ENCODE results near the gene NXPH4.

NXPH4 gene

DNA sequence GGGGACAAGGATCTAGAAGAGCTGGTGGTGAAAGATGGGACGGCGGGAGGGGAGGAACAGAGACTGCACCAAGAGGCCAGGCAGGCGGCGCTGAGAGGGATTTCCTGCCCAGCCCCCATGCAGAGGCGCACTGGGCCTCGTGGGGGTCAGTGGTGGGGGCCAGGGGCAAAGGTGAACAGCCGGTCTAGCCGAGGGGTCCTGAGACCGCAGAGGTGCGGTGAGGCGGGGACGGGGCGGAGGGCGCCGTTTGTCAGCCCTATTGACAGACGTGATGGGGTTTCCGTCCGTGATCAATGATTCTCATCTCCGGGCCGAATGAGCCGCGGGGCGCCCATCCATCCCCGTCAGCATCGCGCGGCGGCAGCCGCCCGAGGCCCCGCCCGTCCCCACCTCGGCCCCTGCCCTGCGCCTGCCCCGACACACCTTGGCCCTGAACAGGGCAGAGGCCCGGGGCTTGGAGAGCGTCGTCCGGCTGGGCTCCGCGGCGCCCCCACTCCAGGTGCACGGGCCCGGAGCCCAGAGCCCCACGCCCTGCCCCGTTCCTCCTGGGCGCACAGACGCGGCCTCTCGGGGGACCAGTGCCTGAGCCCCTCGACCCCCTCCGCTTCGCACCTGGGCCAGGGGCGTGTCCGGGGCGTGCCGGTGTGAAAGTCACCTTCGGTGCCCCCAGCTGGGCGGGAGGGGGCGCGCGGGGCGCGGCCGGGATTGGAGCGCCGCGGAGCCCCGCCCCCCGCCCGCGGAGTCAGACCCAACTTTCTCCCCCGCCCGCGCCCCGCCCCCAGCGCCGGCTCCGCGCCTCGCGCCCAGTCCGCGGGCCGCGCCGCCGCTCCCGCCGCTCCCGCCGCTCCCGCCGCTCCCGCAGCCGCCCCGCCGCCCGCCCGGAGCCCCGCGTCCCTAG is at the start of gene NXPH4:
TSS of gene NXPH4 (plus strand) at position 781 of the 898 bp plus-strand sequence. CDS start 176 bp downstream, outside the sequence.
- peaks cover 17% of the 10 kb centered on the region for H3K4me1 ChIP-seq (ENCODE audit: control insufficient read depth, insufficient read depth, low read length)
- H3K27me3 ChIP-seq (ENCODE audit: control insufficient read depth, insufficient read depth, low read length), result peaks cover 70% of the 10 kb centered on the region

DNA sequence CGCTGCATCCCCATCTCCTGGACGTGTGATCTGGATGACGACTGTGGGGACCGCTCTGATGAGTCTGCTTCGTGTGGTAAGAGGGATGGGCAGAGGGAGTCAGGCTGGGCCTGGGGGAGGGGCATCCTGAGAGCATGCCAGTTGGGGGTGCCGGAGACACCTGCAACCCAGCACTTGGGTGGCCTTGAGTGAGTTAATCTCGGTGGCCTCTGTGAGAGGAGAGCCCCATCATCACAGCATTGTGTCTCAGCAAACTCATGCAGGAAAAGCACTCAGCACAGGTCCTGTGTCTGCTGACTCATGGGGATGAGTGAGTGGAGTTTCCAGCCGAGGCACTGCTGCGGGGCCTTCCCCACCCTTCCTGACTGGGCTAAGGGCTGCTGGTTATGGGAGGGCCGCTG is 49.6 kb upstream of the NXPH4 start:
- Histone ChIP-seq H3K36me3 (ENCODE audit: control insufficient read depth, insufficient read depth, low read length) (peaks cover 68% of the 10 kb centered on the region), H3K4me1 (ENCODE audit: control insufficient read depth, insufficient read depth, low read length) (no peaks in the 10 kb centered on the region), H3K4me3 (ENCODE audit: low read depth, low read length) (no peak overlapping the region), H3K9ac (ENCODE audit: low read depth, low read length) (no peak overlapping the region), H3K9me3 (ENCODE audit: control insufficient read depth, insufficient read depth, low read length) (no peaks in the 10 kb centered on the region), H3K27me3 (ENCODE audit: control insufficient read depth, insufficient read depth, low read length) (no peaks in the 10 kb centered on the region)

More for the DNA sequence above, at the start of gene NXPH4:
- H3K36me3 ChIP-seq (ENCODE audit: control insufficient read depth, insufficient read depth, low read length), result peaks cover 14% of the 10 kb centered on the region
- H3K9me3 ChIP-seq (ENCODE audit: control insufficient read depth, insufficient read depth, low read length), result no peaks in the 10 kb centered on the region
- H3K9ac ChIP-seq (ENCODE audit: low read depth, low read length), result no peak within 1 kb of the TSS
- peak within 1 kb of the TSS; percentile 50 for H3K4me3 ChIP-seq (ENCODE audit: low read depth, low read length)

- Histone ChIP-seq H3K9ac (ENCODE audit: low read depth, low read length) (no peak overlapping the region), H3K4me1 (ENCODE audit: control insufficient read depth, insufficient read depth, low read length) (no peaks in the 10 kb centered on the region), H3K36me3 (ENCODE audit: control insufficient read depth, insufficient read depth, low read length) (peaks cover 58% of the 10 kb centered on the region), H3K9me3 (ENCODE audit: control insufficient read depth, insufficient read depth, low read length) (no peaks in the 10 kb centered on the region), H3K27me3 (ENCODE audit: control insufficient read depth, insufficient read depth, low read length) (no peaks in the 10 kb centered on the region), H3K4me3 (ENCODE audit: low read depth, low read length) (no peak overlapping the region)
These were observed 48.5 kb upstream of the NXPH4 start for GRCh38 chr12:57168058-57168457.

GRCh38 chr12:57169046-57169795 is 47.4 kb upstream of the NXPH4 start:
- no peaks in the 10 kb centered on the region for H3K27me3 ChIP-seq (ENCODE audit: control insufficient read depth, insufficient read depth, low read length)
- peaks cover 69% of the 10 kb centered on the region for H3K36me3 ChIP-seq (ENCODE audit: control insufficient read depth, insufficient read depth, low read length)
- H3K4me1 ChIP-seq (ENCODE audit: control insufficient read depth, insufficient read depth, low read length), result no peaks in the 10 kb centered on the region
- H3K9ac ChIP-seq (ENCODE audit: low read depth, low read length), result no peak overlapping the region
- no peaks in the 10 kb centered on the region for H3K9me3 ChIP-seq (ENCODE audit: control insufficient read depth, insufficient read depth, low read length)
- no peak overlapping the region for H3K4me3 ChIP-seq (ENCODE audit: low read depth, low read length)

GRCh38 chr12:57169969-57170368 is 46.6 kb upstream of the NXPH4 start:
- Histone ChIP-seq H3K9ac (ENCODE audit: low read depth, low read length) (no peak overlapping the region), H3K27me3 (ENCODE audit: control insufficient read depth, insufficient read depth, low read length) (no peaks in the 10 kb centered on the region), H3K9me3 (ENCODE audit: control insufficient read depth, insufficient read depth, low read length) (no peaks in the 10 kb centered on the region), H3K4me3 (ENCODE audit: low read depth, low read length) (no peak overlapping the region), H3K4me1 (ENCODE audit: control insufficient read depth, insufficient read depth, low read length) (no peaks in the 10 kb centered on the region), H3K36me3 (ENCODE audit: control insufficient read depth, insufficient read depth, low read length) (peaks cover 67% of the 10 kb centered on the region)

GRCh38 chr12:57170408-57170807 is 46.2 kb upstream of the NXPH4 start:
- Histone ChIP-seq H3K36me3 (ENCODE audit: control insufficient read depth, insufficient read depth, low read length) (peaks cover 68% of the 10 kb centered on the region), H3K4me1 (ENCODE audit: control insufficient read depth, insufficient read depth, low read length) (no peaks in the 10 kb centered on the region), H3K9ac (ENCODE audit: low read depth, low read length) (no peak overlapping the region), H3K4me3 (ENCODE audit: low read depth, low read length) (no peak overlapping the region), H3K9me3 (ENCODE audit: control insufficient read depth, insufficient read depth, low read length) (no peaks in the 10 kb centered on the region), H3K27me3 (ENCODE audit: control insufficient read depth, insufficient read depth, low read length) (no peaks in the 10 kb centered on the region)

DNA sequence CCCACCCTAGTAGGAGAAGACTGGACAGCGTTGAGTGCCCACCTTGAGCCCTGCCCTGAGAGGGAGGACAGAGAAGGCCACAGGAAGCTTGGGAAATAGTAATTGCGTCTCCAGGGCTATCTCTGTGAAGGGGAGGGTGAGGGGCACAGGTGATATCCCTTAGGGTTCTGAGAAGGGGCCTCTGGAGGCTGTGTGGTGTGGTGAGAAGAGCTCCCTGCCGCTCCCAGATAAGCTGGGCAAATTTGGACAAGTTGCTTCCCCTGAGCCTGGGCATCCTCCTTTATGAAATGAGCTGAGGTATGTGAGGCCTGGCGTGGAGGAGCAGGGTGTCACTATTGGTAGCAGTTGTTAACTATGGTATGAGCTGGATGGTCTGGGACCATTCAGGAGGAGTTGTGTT is 45.7 kb upstream of the NXPH4 start:
- Histone ChIP-seq H3K4me1 (ENCODE audit: control insufficient read depth, insufficient read depth, low read length) (no peaks in the 10 kb centered on the region), H3K9ac (ENCODE audit: low read depth, low read length) (no peak overlapping the region), H3K9me3 (ENCODE audit: control insufficient read depth, insufficient read depth, low read length) (no peaks in the 10 kb centered on the region), H3K27me3 (ENCODE audit: control insufficient read depth, insufficient read depth, low read length) (no peaks in the 10 kb centered on the region), H3K4me3 (ENCODE audit: low read depth, low read length) (no peak overlapping the region), H3K36me3 (ENCODE audit: control insufficient read depth, insufficient read depth, low read length) (peaks cover 69% of the 10 kb centered on the region)

DNA sequence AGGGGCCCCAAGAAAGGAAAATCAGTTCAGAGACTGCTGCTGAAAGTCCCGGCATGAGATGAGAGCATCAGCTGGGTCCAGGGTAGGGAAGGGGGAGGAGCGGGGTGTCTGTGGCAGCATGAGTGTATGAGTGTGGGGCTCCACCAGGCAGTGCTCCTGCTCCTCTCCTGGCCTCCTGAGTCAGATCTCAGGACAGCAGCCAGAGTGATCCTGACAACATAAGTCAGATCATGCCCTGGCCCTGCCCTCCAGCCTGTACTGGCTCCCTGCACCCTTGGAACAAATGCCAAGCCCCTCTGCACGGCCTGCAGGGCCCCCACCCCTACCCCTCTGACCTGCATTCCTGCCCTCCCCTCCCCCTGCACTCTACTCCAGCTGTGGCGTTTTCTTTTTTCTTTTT is 44.9 kb upstream of the NXPH4 start:
- H3K4me1 ChIP-seq (ENCODE audit: control insufficient read depth, insufficient read depth, low read length), result no peaks in the 10 kb centered on the region
- no peaks in the 10 kb centered on the region for H3K9me3 ChIP-seq (ENCODE audit: control insufficient read depth, insufficient read depth, low read length)
- no peak overlapping the region for H3K4me3 ChIP-seq (ENCODE audit: low read depth, low read length)
- no peak overlapping the region for H3K9ac ChIP-seq (ENCODE audit: low read depth, low read length)
- H3K27me3 ChIP-seq (ENCODE audit: control insufficient read depth, insufficient read depth, low read length), result no peaks in the 10 kb centered on the region
- peaks cover 70% of the 10 kb centered on the region for H3K36me3 ChIP-seq (ENCODE audit: control insufficient read depth, insufficient read depth, low read length)

- no peak overlapping the region for H3K9ac ChIP-seq (ENCODE audit: low read depth, low read length)
- H3K36me3 ChIP-seq (ENCODE audit: control insufficient read depth, insufficient read depth, low read length), result peaks cover 67% of the 10 kb centered on the region
- H3K4me3 ChIP-seq (ENCODE audit: low read depth, low read length), result no peak overlapping the region
These were observed 43.5 kb upstream of the NXPH4 start for GRCh38 chr12:57173089-57173488.

DNA sequence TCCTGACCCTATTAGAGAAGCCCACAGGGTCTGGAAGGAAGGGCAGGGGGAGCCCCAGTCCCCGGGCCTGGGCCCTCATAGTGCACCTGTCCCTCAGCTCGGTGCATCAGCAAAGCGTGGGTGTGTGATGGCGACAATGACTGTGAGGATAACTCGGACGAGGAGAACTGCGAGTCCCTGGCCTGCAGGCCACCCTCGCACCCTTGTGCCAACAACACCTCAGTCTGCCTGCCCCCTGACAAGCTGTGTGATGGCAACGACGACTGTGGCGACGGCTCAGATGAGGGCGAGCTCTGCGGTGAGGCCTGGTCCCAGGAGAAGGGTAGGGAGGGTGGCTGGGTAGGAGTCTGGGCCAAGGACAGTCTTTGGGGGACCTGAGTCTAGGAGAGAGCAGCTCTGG is 42.9 kb upstream of the NXPH4 start:
- Histone ChIP-seq H3K9me3 (ENCODE audit: control insufficient read depth, insufficient read depth, low read length) (no peaks in the 10 kb centered on the region), H3K27me3 (ENCODE audit: control insufficient read depth, insufficient read depth, low read length) (no peaks in the 10 kb centered on the region), H3K36me3 (ENCODE audit: control insufficient read depth, insufficient read depth, low read length) (peaks cover 68% of the 10 kb centered on the region), H3K4me1 (ENCODE audit: control insufficient read depth, insufficient read depth, low read length) (no peaks in the 10 kb centered on the region), H3K4me3 (ENCODE audit: low read depth, low read length) (no peak overlapping the region), H3K9ac (ENCODE audit: low read depth, low read length) (no peak overlapping the region)

More at GRCh38 chr12:57173089-57173488, 43.5 kb upstream of the NXPH4 start:
- Histone ChIP-seq H3K27me3 (ENCODE audit: control insufficient read depth, insufficient read depth, low read length) (no peaks in the 10 kb centered on the region), H3K4me1 (ENCODE audit: control insufficient read depth, insufficient read depth, low read length) (no peaks in the 10 kb centered on the region), H3K9me3 (ENCODE audit: control insufficient read depth, insufficient read depth, low read length) (no peaks in the 10 kb centered on the region)

DNA sequence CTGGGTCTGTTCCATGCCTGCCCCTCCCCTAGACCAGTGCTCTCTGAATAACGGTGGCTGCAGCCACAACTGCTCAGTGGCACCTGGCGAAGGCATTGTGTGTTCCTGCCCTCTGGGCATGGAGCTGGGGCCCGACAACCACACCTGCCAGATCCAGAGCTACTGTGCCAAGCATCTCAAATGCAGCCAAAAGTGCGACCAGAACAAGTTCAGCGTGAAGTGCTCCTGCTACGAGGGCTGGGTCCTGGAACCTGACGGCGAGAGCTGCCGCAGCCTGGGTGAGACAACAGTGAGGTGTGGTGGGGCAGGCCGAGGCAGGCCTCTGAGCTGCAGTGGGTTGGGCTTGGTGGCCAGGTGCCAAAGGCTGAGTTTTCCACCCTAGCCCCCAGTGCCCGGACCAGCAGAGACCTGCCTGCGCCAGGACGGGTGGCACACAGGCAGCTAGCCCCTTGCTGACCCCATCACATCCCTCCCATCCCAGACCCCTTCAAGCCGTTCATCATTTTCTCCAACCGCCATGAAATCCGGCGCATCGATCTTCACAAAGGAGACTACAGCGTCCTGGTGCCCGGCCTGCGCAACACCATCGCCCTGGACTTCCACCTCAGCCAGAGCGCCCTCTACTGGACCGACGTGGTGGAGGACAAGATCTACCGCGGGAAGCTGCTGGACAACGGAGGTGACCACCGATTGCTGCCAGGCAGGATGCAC is 41.0 kb upstream of the NXPH4 start:
- Histone ChIP-seq H3K36me3 (ENCODE audit: control insufficient read depth, insufficient read depth, low read length) (peaks cover 74% of the 10 kb centered on the region), H3K27me3 (ENCODE audit: control insufficient read depth, insufficient read depth, low read length) (no peaks in the 10 kb centered on the region), H3K4me1 (ENCODE audit: control insufficient read depth, insufficient read depth, low read length) (no peaks in the 10 kb centered on the region), H3K9ac (ENCODE audit: low read depth, low read length) (peak overlapping the region; percentile 24), H3K9me3 (ENCODE audit: control insufficient read depth, insufficient read depth, low read length) (no peaks in the 10 kb centered on the region), H3K4me3 (ENCODE audit: low read depth, low read length) (no peak overlapping the region)
